Esophagus muscularis mucosa (tissue), 3 donors: ENCODE measurements around the gene PUDP.

ENCODE experiments used
- POLR2A ChIP-seq: fragments of 450-650 bp; IDR thresholded peaks from one replicate; pipeline ENCODE4 v1.6.1; 2017; ENCODE audit warnings: antibody characterized with exemption, moderate library complexity, mild to moderate bottlenecking, low read depth
- TF ChIP-seq, protein P1 (sequence below), 3 experiments: fragments of 200-600 bp in 2 of 3; fragments of 450-650 bp in 1 of 3; sonication (generic) in 2 of 3; IDR thresholded peaks; one replicate each; pipeline ENCODE4 v1.5.1; 2017 to 2019; ENCODE audit warnings: antibody characterized with exemption in 3 of 3, mild to moderate bottlenecking in 2 of 3, moderate library complexity in 1 of 3

DNA sequence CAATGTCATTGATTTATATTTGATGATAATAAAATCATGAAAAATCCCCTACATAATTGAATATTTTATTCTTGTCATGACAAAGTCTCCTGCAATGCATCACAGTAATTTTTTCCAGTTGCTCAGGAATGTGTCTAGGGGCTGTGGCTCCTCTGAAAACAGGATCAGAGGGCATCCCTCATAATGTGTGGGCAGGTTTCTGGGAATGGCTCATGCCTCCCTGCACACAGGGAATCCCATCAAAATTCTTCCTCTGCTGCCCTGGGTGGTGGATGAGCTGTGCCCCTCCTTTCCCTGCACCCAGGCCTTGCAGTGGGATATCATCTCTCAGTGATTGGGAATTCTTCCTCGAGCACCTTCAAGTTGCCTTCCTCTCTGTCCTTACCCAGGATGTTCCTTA lies 20.4 kb upstream of the PUDP start:
- TF ChIP-seq, protein P1, sequence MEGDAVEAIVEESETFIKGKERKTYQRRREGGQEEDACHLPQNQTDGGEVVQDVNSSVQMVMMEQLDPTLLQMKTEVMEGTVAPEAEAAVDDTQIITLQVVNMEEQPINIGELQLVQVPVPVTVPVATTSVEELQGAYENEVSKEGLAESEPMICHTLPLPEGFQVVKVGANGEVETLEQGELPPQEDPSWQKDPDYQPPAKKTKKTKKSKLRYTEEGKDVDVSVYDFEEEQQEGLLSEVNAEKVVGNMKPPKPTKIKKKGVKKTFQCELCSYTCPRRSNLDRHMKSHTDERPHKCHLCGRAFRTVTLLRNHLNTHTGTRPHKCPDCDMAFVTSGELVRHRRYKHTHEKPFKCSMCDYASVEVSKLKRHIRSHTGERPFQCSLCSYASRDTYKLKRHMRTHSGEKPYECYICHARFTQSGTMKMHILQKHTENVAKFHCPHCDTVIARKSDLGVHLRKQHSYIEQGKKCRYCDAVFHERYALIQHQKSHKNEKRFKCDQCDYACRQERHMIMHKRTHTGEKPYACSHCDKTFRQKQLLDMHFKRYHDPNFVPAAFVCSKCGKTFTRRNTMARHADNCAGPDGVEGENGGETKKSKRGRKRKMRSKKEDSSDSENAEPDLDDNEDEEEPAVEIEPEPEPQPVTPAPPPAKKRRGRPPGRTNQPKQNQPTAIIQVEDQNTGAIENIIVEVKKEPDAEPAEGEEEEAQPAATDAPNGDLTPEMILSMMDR (IDR thresholded peaks at IDR 0.05): no peak
- no peak for TF ChIP-seq POLR2A
